GM10847 (cell line): ENCODE results near the gene AP1G1.

Experiments
- POLR2A ChIP-seq: IDR thresholded peaks from 2 replicates; pipeline ENCODE4 v1.6.1; 2011; ENCODE audit not compliant: insufficient read length; ENCODE audit errors: extremely low read depth

AP1G1 gene

DNA sequence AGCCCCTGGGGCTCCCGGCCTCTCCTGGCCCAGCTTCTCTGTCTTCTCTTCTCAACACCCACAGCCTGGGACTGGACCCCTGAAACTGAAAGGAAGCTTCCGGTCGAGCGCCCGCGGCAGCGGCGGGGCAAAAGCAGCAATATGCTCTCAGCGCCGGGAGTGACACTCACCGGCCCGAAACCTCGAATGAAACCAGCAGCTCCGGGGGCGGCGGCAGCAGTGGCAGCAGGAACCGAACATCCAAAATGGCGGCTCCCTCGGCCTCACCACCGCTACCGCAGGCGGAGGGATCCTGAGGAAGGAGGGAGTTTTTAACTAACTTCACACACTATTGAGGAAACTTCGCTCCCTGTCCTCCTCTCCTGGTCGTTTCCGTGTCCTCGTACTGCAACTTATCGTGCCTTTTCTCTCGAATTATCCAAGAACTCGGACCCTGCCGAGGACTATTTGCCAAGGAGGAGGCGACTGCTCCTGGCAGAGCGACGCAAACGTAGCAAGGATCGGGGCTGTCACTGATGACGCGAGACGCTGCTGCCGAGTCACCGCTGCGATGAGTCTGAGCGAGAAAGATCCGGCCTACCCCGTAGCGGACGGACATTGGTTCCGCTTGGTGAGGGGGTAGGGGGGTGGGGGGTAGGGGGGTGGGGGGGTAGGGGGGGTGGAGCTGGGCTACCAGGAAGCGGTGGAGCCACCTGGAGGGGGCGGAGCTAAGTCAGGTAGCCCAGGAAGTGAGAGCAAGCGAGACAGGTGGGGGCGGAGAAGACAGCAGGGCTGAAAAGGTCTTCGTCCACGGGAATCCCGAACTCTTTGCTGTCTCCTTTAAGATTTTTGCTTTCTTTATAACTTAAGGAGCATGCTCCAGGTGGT is at the start of gene AP1G1:
TSS of gene AP1G1 (minus strand) at position 242 of the 867 bp plus-strand sequence. CDS start 19,355 bp downstream, outside the sequence.
- peak; percentile 70 for TF ChIP-seq POLR2A

DNA sequence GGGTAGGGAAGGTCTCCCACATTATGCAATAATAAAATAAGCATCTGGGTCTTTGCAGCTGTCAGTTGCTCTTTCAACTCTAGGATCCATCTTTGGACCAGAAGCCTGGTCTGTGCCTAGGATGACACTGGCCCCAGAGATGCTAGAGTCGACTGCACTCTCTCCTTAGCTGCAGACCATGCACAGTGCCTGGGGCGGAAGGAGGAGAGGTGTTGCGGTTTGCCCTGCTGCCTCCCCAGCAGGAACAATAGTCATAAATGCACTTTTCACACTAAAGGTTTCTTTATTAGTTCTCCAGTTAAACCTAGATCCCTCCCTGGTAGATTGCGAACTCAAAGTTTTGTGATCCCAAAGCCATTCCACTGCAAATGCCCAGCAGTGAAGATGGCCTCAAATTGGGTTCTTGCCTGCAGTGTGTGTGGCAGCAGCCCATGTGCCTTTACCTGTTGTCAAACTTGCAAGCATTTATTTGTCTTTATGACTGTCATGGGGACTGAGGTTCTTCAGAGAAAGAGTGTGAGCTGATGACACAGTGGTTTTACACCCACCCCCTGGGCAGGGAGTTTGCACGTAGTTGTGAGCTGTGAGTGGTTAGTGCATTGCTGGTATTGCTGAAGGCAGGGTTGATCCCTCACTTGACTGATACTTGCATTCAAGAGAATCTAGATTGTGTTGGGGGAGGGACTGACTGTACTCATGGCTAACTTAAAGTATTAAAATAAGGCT is 47.5 kb upstream of the AP1G1 start:
- no peak for TF ChIP-seq POLR2A

DNA sequence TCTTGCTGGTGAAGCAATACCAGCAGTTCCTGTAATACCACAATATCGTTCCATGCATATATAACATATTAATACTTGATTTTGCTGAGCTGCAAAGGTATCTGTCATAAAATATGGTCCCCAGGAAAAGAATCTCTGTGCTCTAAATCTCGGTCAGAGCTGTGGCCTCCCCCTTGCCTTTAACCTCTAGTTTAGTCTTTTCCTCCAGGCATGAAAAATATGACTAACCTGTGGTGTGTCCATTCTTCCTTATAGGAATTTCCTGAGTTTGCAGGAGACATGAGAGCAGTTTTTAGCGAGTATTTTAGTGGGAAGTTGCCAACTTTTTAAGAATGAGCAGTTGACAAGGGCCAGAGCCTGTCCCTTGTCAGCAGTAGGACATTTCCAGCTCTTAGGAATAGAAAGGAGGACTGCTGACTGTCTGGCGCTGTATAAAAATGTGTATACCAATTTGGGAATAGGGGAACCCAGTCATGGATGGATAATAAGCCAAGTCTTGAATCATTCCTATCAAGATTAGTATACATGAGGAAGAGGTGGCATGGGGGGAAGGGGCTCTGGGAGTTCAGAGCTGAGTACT is 45.8 kb upstream of the AP1G1 start:
- no peak for TF ChIP-seq POLR2A

DNA sequence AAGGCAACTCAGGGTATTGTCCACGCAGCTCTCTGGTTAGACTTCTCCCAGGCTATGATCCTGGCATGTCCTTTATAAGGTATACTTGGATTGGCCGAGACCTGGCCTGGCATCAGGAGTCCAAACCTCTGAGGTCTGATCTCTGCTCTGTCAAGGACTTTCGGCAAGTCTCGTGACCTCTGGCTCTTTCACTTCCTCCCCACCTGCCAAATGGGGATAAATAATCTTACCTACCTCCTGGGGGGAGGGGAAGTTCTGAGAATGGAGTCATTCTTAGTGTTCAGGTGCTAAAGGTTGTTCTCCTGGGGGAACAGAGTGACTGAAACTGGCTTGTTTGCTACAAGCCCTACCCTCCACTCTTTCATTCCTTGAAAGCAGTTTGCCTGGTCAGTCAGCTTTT is 44.8 kb upstream of the AP1G1 start:
- TF ChIP-seq POLR2A: no peak

DNA sequence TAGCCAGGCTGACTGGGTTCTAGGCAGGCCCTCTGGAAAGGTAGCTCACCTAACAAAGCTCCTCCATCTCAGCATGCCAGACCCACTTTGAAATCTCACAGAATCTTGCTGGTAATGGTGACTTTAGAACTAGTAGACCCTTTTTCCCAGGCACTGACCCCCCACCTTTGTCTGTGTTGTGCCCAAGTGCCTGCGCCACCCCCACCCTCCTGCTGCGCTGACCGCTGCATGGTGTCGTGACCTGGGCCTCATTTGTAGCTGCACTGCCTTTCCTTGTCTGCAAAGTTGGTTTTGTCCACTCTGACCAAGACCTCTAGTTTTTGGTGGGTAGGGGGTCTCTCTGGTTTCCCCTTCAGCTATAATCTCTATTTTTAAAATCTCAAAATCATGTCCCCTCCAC is 43.9 kb upstream of the AP1G1 start:
- TF ChIP-seq POLR2A: no peak

DNA sequence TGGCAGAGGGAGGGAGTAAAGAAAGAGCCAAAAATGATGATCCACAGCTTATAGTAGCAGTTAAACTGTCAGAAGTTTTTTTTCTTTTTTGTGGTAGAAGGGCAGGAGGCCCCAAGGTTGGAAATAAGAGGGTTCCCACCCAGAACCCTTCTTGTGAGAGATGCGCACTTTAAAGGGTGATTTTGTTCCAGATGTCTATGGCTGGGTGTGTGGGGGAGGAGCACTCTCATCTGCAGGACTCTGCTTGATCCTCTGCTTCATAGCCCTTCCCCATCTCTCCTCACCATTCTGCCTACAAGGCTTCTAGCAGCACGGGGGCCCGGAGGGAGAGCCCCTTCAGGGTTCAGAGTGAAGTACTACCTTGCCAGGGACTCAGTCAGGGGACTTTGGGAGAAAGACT is 43.5 kb upstream of the AP1G1 start:
- no peak for TF ChIP-seq POLR2A

DNA sequence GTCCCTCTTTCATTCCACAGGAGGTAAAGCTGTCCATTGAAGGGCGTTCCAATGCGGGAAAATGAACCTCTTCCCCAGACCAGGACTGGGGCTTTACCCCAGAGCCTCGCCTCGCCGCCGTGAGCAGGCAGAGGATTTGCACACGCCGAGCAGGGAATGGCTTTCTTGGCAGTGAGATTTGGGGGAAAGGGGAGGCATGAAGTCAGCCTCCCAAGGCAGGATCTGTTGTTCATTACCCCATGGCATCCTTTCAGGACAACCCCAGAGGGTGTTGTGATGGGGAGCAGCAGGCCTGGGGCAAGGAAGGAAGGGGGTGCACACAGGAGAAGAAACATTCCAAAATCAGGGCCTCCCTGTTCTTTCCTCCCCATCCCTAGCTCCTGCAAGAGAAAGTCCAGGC is 43.1 kb upstream of the AP1G1 start:
- no peak for TF ChIP-seq POLR2A

DNA sequence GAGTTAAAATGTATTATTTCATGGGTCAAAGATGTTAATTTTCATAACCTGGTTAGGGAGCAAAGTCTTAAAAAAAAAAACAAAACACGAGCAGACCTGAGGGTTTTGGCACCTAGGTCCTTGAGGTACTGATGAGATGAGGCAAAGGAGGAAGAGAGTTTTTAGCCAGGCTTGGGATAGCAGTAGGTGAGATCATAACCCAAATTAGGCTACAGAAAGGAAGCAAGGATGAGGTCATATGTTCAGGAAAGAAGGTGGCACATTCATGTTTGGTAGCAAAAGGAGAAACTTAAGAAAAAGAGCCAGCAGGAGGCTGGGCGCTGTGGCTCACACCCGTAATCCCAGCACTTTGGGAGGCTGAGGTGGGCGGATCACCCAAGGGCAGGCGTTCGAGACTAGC is 40.0 kb upstream of the AP1G1 start:
- TF ChIP-seq POLR2A: no peak

DNA sequence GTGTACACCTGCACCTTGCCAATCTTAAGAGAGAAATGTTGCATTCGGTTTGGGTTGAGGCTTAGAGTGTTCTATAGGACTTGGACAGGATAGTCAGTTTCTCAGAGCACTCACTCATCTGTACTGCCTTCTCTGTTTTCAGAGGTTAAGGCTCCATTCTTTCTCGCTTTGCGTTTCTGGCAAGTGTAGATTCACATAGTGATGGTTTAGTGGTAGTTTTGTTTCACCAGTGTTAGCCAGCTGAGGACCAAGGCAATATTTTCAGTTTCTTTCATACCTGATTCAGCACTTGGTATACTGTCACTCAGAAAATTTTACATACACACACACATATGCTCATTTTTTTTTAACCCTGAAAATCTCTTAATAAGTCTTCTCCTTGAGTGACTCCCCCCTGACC is 38.5 kb upstream of the AP1G1 start:
- no peak for TF ChIP-seq POLR2A

DNA sequence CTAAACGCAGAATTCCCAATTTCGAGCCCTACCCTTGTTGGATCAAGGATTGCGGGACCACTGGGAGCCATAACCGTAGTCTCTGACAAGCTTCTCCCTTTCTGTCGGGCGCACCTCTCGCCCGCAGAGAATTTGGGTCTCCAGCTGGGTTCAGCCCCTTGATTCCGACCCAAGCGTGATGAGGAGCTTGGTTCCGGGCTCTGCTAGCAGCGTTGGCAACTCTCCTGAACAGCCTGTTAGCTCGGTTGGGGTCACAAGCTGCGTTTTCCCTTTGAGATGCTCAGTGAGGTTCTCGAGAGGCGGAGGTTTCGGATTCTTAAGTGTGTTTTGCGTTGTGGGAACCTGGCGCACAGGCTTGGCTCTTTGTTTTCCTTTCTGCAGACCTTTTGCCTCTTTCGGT is 37.8 kb upstream of the AP1G1 start:
- no peak for TF ChIP-seq POLR2A

DNA sequence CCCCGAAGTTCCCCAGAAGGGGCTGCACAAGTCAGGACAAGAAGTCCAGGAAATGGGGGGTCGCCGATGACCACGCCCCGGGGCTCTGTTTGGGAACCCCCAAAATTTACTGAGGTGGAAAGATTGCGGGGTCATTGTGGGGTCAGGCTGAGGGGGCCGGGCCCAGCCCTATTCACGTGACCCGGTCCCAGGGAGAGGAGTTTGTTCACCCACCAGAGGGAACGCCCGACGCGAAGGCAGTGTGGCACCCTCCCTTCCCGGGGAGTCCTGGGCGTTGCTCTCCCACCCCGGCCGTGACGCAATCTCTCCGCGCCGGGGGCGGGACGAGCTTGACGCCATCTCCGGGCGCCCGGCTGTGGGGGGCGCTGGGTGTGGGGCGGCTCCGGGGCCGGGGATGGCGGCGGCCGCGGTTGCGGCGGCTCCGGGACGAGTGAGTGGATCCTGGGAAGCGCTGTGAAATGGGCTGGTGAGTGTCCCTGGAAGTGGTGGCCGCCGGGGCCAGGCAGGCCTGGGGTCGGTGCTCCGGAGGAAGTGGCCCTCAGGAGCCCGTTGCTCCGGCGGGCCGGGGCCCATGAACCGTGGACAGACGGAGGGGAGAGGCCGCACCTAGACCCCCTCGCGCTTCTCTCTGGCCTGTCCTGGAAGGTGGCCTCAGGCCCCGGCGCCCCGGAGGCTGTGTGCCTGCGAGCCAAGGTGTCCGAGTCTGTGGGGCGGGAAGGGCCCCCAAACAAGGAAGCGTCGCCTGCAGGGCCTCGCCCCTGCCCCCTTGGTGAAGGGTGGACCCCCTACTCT is 37.2 kb upstream of the AP1G1 start, which contains the start of gene ATXN1L:
TSS of gene ATXN1L (plus strand) at position 338 of the 792 bp plus-strand sequence. CDS start 3,765 bp downstream, outside the sequence.
- peak; percentile 77 for TF ChIP-seq POLR2A

DNA sequence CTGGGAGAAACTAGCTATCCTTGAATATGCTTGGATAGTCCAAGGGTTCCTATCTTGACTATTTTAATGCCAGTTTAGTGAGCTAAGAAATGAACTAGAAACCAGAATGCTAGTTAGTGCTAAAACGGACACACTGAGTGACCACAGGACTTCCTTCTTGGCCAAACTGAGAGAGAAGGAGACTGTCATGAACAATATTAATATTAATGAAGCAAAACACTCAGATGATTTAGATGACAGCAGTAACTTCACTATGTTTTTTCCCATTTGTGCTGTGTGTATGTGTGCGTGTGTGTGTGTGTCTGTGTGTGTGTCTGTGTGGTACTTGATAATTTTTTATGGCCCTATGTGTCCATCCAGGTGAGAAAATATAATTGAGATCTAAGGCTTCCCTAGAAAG is 34.9 kb upstream of the AP1G1 start:
- TF ChIP-seq POLR2A: no peak

DNA sequence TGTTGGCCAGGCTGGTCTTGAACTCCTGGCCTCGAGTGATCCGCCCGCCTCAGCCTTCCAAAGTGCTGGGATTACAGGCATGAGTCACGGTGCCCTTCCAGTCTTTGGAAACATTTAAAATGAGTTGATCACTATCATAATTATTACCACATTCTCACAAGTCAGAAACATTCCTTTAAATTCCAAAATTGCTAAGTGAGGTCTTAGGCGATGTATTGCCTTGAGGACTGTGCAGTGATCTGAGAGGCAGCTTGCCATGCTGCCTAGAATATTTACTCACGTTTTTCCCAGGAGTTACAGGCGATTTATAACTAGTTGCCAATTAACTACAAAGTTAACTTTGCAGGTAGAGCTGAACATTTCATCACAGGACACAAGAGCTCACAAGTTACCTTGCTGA is 31.4 kb upstream of the AP1G1 start:
- no peak for TF ChIP-seq POLR2A

DNA sequence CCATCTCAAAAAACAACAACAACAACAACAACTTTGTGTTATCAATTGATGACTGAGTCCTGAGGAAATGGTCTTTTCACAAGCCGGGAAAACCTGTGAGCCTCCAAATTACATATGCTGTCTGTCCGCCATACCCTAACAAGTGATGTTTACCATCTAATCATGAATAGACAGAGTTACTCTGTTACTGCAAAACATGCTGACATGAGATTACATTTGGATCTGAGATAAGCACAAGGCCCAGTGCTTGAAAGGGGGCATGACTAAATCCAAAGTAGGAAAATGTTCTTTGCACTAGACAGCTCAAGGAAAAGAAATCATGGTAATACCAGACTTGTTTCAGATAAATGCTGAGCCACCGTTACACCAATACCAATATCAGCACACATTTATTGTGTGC is 28.5 kb upstream of the AP1G1 start:
- TF ChIP-seq POLR2A: no peak

DNA sequence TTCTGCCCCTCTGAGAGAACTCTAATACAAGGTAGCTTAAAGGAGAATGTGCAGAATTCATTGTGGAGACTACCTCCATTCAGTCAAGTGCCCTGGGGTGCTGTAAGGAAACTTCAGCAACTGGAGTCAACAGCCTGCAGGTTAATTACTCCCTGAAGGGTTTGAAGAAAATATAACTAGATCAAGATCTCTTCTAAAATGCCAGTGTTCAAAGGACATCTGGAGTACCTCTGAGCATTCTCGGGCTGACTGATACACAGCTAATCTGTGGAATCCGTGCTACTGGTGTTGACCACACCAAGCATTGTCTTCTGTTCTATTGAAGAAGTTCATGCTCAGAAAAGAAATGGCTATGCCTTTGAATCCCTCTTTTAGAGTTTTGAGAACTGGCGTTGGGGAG is 25.7 kb upstream of the AP1G1 start:
- no peak for TF ChIP-seq POLR2A
